GM12873 (cell line): ENCODE data around the gene RASGRP3.

ENCODE experiments used
- CTCF ChIP-seq: IDR thresholded peaks from 2 replicates; pipeline ENCODE4 v1.5.1; 2012; ENCODE audit warnings: low read depth, mild to moderate bottlenecking, moderate library complexity, low read length, control low read depth; ENCODE audit not compliant: insufficient read depth; ENCODE audit errors: missing control alignments

RASGRP3 gene

GRCh38 chr2:33489835-33490431 is 13.5 kb downstream of the RASGRP3 start:
- no peak for TF ChIP-seq CTCF

- TF ChIP-seq CTCF, result no peak
Observed at GRCh38 chr2:33491441-33492084, 15.1 kb downstream of the RASGRP3 start.

GRCh38 chr2:33492399-33493134 is 16.1 kb downstream of the RASGRP3 start:
- TF ChIP-seq CTCF, result no peak

GRCh38 chr2:33494155-33494779 is 17.8 kb downstream of the RASGRP3 start:
- no peak for TF ChIP-seq CTCF

- TF ChIP-seq CTCF, result no peak
Observed at GRCh38 chr2:33494877-33495641, 18.6 kb downstream of the RASGRP3 start.

GRCh38 chr2:33495683-33496082 is 19.2 kb downstream of the RASGRP3 start:
- TF ChIP-seq CTCF, result no peak
